WI38 (cell line): ENCODE data around the gene TFEB.

Source experiments
- H3K4me3 ChIP-seq: 2 replicates; pipeline ENCODE4 v1.5.1; 2011; ENCODE audit warnings: low read depth, mild to moderate bottlenecking, control low read depth, low read length
- CTCF ChIP-seq: IDR thresholded peaks from 2 replicates; pipeline ENCODE4 v1.5.1; 2012; ENCODE audit warnings: low read depth, mild to moderate bottlenecking, control low read depth, low read length

The TFEB gene

DNA sequence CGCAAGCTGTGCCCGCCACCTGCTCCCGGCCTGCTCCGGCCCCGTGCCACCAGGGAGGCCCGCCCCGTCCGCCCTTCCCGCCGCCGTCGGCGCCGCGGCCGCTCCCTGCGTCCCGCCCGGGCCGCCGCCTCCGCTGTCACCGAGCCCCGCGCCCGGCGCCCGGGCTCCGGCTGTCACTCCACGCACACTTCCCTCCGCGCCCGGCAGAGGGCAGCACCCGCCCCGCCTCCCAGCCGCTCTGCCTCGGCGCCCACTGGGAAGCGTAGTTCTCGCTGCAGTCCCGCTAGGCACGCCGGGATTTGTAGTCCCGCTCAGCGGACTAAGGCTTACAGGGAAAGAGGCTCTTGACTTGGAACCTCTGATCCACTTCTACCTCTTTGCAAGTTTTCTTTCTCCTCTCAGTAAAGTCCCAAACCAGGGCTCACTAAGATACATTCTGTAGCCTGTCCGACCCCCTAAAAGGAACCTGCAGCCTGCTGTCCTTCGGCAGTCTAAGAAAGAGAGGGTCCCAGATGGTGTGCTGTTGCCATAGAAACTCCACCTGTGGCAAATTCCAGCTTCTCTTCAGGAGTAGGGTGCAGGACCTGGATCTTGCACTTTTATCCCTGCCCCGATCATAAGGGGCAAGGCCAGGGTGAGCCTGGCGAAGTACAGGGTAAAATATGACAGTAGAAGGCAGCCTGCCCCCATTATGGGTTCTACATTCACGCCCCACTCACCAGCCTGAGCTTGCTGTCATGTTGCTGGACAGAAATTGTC, at the start of gene TFEB:
TSS of gene TFEB (minus strand) at position 182 of the 759 bp plus-strand sequence. CDS start 44,395 bp downstream, outside the sequence.
- peak within 1 kb of the TSS; percentile 71 for H3K4me3 ChIP-seq

GRCh38 chr6:41784581-41785171, 49.3 kb upstream of the TFEB start:
- TF ChIP-seq CTCF = no peak
- H3K4me3 ChIP-seq = no peak overlapping the region

More for the DNA sequence above, at the start of gene TFEB:
- peak; percentile 74 for TF ChIP-seq CTCF

- no peak for TF ChIP-seq CTCF
- no peak overlapping the region for H3K4me3 ChIP-seq
Observed at GRCh38 chr6:41783106-41783780, 47.8 kb upstream of the TFEB start.

DNA sequence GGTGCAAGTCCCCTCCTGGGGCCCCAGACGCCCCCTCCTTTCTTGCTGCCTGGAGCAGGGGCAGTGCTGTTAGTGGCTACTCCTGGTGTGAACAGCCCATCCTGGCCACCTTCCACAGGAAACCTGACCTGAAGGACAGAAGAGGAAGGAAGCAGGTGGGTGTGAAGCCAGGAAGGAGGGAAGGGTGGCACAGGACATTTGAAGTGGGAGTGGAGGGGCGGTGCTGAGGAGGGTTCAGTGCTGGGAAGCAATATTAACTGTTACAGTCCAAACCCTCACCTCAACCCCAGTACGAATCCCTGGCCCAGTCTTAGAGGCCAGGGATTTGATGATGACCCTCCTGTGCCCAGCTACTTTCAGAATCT, 45.9 kb upstream of the TFEB start:
- TF ChIP-seq CTCF = no peak
- H3K4me3 ChIP-seq = peak overlapping the region; percentile 76

DNA sequence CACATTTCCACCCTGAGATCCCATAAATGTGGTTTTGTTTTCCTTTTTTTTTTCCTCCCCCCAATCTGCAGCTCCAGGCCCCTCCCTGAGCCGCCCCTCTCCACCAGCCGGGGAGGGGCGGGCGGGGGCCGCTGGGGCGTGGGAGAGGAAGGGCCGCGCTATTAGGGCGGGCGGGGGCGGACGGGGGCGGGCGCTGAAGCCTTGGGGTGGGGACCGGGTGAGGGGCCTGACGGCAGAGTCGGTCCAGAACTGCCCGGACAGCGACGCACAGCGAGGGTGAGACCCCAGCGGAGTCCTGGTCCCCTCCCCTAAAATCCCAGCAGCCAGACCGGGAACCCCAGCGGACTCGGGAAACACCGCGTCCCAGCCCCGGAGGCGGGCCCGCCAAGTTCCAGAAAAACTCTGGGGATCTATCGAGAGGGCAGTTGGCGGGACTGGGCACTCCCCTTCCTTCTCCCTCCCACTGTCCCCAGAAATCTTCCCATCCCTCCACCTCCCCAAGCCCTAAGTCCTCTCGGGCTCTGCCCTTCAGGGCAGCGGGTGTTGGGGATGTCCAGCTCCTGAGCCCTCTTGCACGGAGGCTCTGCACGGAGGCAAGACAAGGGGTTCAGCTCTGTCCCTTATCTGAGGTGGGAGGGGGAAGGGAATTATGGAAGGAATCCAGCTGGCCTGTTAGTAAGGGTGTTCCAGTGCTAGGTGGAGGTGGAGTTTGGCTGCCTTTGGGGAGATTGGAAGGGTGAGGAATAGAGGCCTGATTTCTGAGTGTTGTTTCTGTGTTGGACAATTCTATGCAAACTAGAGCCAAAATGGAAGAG, 45.4 kb upstream of the TFEB start, which contains the start of gene PRICKLE4:
TSS of gene PRICKLE4 (plus strand) at position 232 of the 815 bp plus-strand sequence. CDS start 2,692 bp downstream, outside the sequence.
- TF ChIP-seq CTCF = no peak
- peak within 1 kb of the TSS; percentile 76 for H3K4me3 ChIP-seq

GRCh38 chr6:41779788-41780550, 44.6 kb upstream of the TFEB start, which contains the start of gene FRS3:
TSS of gene FRS3 (minus strand) at chr6:41779900. CDS start at chr6:41776987, 2,913 bp downstream.
- peak within 1 kb of the TSS; percentile 76 for H3K4me3 ChIP-seq
- peak; percentile 85 for TF ChIP-seq CTCF
